ENCODE data around the gene EPC1. TPM values are rescaled to one million over a fixed set of nuclear protein-coding genes. Genes with fewer than 3 reads are reported as not detected.

Gene EPC1
- total and polyA plus RNA-seq, 2 of the 8 experiments (the other 6 are each of a cell fraction or from before 2014, with no cell fraction given): 23.7 to 42.3 TPM

GRCh38 chr10:32245760-32246159 is 101.2 kb downstream of the EPC1 start:
- no peak overlapping the region for H4K5ac ChIP-seq (ENCODE audit: insufficient read length, low read depth, low read length)
- no peak overlapping the region for H3K18ac ChIP-seq (ENCODE audit: extremely low read depth, low read length)
- H2BK12ac ChIP-seq (ENCODE audit: low read depth, low read length): no peak overlapping the region
- no peak overlapping the region for H3K4ac ChIP-seq (replicated peaks; ENCODE audit: insufficient read length, low read depth, low read length)
- no peak overlapping the region for H2BK5ac ChIP-seq (ENCODE audit: low read depth, low read length)
- H3K79me1 ChIP-seq (ENCODE audit: low read depth, low read length): no peaks in the 10 kb centered on the region
- H3K9me3 ChIP-seq (ENCODE audit: insufficient read depth in 2 of 2, low read depth in 1 of 2, low read length in 1 of 2): no peaks in the 10 kb centered on the region
- no peak overlapping the region for H3K23ac ChIP-seq (ENCODE audit: insufficient read length)
- no peak overlapping the region for H3K4me2 ChIP-seq (ENCODE audit: insufficient read depth in 1 of 2, low read depth in 2 of 2, low read length in 2 of 2)
- no peaks in the 10 kb centered on the region for H3K36me3 ChIP-seq (ENCODE audit: control insufficient read depth in 2 of 4, insufficient read depth in 4 of 4, low read length in 3 of 4)
- no peak overlapping the region for H3K56ac ChIP-seq (replicated peaks; ENCODE audit: insufficient read length, low read depth, low read length)
- 93% methylated on average over 8 of the region's 8 CpGs; no CpG with 5 or more reads in 1 of the 2 experiments for WGBS, 2 experiments (ENCODE audit: extremely low coverage in 1 of 2, insufficient coverage in 1 of 2, insufficient read length in 1 of 2, insufficient replicate concordance in 2 of 2, low coverage in 1 of 2, low lambda C conversion rate in 2 of 2, missing lambda C conversion rate in 1 of 2)
- no peak overlapping the region for H2AFZ ChIP-seq (ENCODE audit: low read length)
- no peak overlapping the region for H3K4me3 ChIP-seq (ENCODE audit: extremely low read depth in 1 of 4, insufficient read depth in 2 of 4, low read depth in 3 of 4, low read length in 4 of 4)
- CTCF ChIA-PET (ENCODE audit: partially characterized antibody): interaction anchor here (0.9 to 2.4 kb wide), 4 partner anchors 10 to 122 kb away, joined by 3 to 8 read pairs (median 4); no protein-coding TSS in a partner anchor
- H3K14ac ChIP-seq (ENCODE audit: insufficient read length): no peak overlapping the region
- no peak overlapping the region for H2BK120ac ChIP-seq (replicated peaks; ENCODE audit: low read depth, low read length)
- POLR2A ChIA-PET (ENCODE audit: partially characterized antibody): no interaction called here
- no peaks in the 10 kb centered on the region for H3K4me1 ChIP-seq (replicated peaks in 1 of 4; ENCODE audit: control insufficient read depth in 3 of 4, insufficient read depth in 4 of 4, low read length in 3 of 4)
- H4K8ac ChIP-seq (ENCODE audit: extremely low read depth, insufficient read depth, low read length): no peak overlapping the region
- H3K27ac ChIP-seq (ENCODE audit: low read depth, low read length): no peak overlapping the region
- no peak overlapping the region for H2BK15ac ChIP-seq (ENCODE audit: low read length)
- no peak overlapping the region for H2BK20ac ChIP-seq (ENCODE audit: low read length)
- H4K20me1 ChIP-seq (replicated peaks in 1 of 2; ENCODE audit: control insufficient read depth in 1 of 2, insufficient read depth in 2 of 2, low read length in 2 of 2): no peaks in the 10 kb centered on the region
- FAIRE-seq (no peak), DNase-seq (ENCODE audit: low read depth in 1 of 2, low spot score in 2 of 2) (no peak)
- no peak overlapping the region for H3K9ac ChIP-seq (replicated peaks in 1 of 4; ENCODE audit: extremely low read depth in 1 of 4, low read depth in 3 of 4, low read length in 3 of 4)
- TF ChIP-seq TBP (IDR thresholded peaks at IDR 0.05; ENCODE audit: low read depth, low read length): no peak
- TF ChIP-seq YY1 (IDR thresholded peaks at IDR 0.05; ENCODE audit: low read depth, low read length): no peak
- TF ChIP-seq SIX5 (IDR thresholded peaks at IDR 0.05; ENCODE audit: low read depth, low read length): no peak
- TF ChIP-seq POU5F1 (IDR thresholded peaks at IDR 0.05; ENCODE audit: low read depth, low read length): no peak
- H2AK5ac ChIP-seq (ENCODE audit: low read depth, low read length): no peak overlapping the region
- no peaks in the 10 kb centered on the region for H3K79me2 ChIP-seq (ENCODE audit: control insufficient read depth in 1 of 2, insufficient read depth in 2 of 2, low read length in 2 of 2)
- no peaks in the 10 kb centered on the region for H3K23me2 ChIP-seq (ENCODE audit: low read depth, low read length)
- no peaks in the 10 kb centered on the region for H3K27me3 ChIP-seq (replicated peaks in 1 of 4; ENCODE audit: control insufficient read depth in 3 of 4, extremely low read depth in 1 of 4, insufficient read depth in 3 of 4, low read length in 3 of 4)
- H4K91ac ChIP-seq (replicated peaks; ENCODE audit: insufficient read length, low read length): no peak overlapping the region

All from H1 (cell line).